ENCODE data around the gene VCL.

- no peak for TF ChIP-seq MTF1 (CRISPR knock-in tag; IDR thresholded peaks at IDR 0.05; ENCODE audit: borderline replicate concordance)
- TF ChIP-seq ZNF707 (CRISPR knock-in tag; conservative IDR thresholded peaks at IDR 0.05), result no peak
- no peak for TF ChIP-seq ZBTB8A (IDR thresholded peaks at IDR 0.05; ENCODE audit: partially characterized antibody)
- no peak for TF ChIP-seq TCF7 (IDR thresholded peaks at IDR 0.05; ENCODE audit: borderline replicate concordance)
- no peak for TF ChIP-seq POLR2H (tag; IDR thresholded peaks at IDR 0.05; ENCODE audit: low read depth)
Observed at GRCh38 chr10:74165530-74165901, 167.6 kb downstream of the VCL start.

Measured in K562 (cell line).